Endodermal cell (in vitro differentiated cells): ENCODE measurements around the gene PUS10. TPM values are rescaled to one million over a fixed set of nuclear protein-coding genes. Genes with fewer than 3 reads are reported as not detected.

Experiments
- DNase-seq: peaks from one replicate; pipeline ENCODE4 v3.0.0-alpha.2; 2017
- H3K27ac ChIP-seq: 2 replicates; pipeline ENCODE4 v1.5.1; 2013; ENCODE audit warnings: mild to moderate bottlenecking, low read depth, low read length, moderate library complexity
- H3K27me3 ChIP-seq: 2 replicates; pipeline ENCODE4 v1.6.1; 2013; ENCODE audit warnings: mild to moderate bottlenecking, low read length, moderate library complexity; ENCODE audit not compliant: insufficient read depth, control insufficient read depth, poor library complexity, severe bottlenecking
- H3K36me3 ChIP-seq: 2 replicates; pipeline ENCODE4 v1.7.0; 2013; ENCODE audit warnings: mild to moderate bottlenecking, low read length, moderate library complexity; ENCODE audit not compliant: control insufficient read depth, insufficient read depth
- H3K4me1 ChIP-seq: one replicate; pipeline ENCODE4 v1.7.0; 2013; ENCODE audit warnings: low read length; ENCODE audit not compliant: control insufficient read depth, insufficient read depth
- H3K4me3 ChIP-seq: 2 replicates; pipeline ENCODE4 v1.5.1; 2013; ENCODE audit warnings: mild to moderate bottlenecking, low read length, moderate library complexity
- H3K9ac ChIP-seq: 2 replicates; pipeline ENCODE4 v1.6.1; 2013; ENCODE audit warnings: mild to moderate bottlenecking, low read length, moderate library complexity; ENCODE audit not compliant: poor library complexity, severe bottlenecking; ENCODE audit errors: extremely low read depth
- H3K9me3 ChIP-seq: 2 replicates; pipeline ENCODE4 v1.6.1; 2013; ENCODE audit warnings: mild to moderate bottlenecking, low read length, moderate library complexity; ENCODE audit not compliant: control insufficient read depth
- H3K27ac Mint-ChIP-seq: 2 replicates; pipeline ENCODE4 v1.8.0; 2020; ENCODE audit warnings: mixed read lengths
- H3K27me3 Mint-ChIP-seq: 2 replicates; pipeline ENCODE4 v1.8.0; 2021; ENCODE audit warnings: mild to moderate bottlenecking, mixed read lengths; ENCODE audit not compliant: insufficient read depth
- H3K36me3 Mint-ChIP-seq: 2 replicates; pipeline ENCODE4 v1.8.0; 2020; ENCODE audit warnings: low read depth, mixed read lengths
- H3K4me1 Mint-ChIP-seq: 2 replicates; pipeline ENCODE4 v1.8.0; 2020; ENCODE audit warnings: mixed read lengths
- H3K4me3 Mint-ChIP-seq: 2 replicates; pipeline ENCODE4 v1.8.0; 2020; ENCODE audit warnings: mild to moderate bottlenecking, moderate library complexity, mixed read lengths
- H3K9me3 Mint-ChIP-seq: 2 replicates; pipeline ENCODE4 v1.8.0; 2020; ENCODE audit warnings: mild to moderate bottlenecking, mixed read lengths
- WGBS, 2 experiments: methylation state at CpG; one replicate each; pipeline versions ENCODE4 v1.1.5 to v1.1.7; 2013; ENCODE audit warnings: missing lambda C conversion rate in 2 of 2, mixed read lengths in 1 of 2; ENCODE audit not compliant: insufficient coverage in 1 of 2, insufficient read length in 1 of 2; 5-methylcytosine and 5-hydroxymethylcytosine counted together
- total RNA-seq, 2 donors: library from RNA; stranded (reverse); fragmentation: NEBNext Ultra II Directional in 1 of 2; extraction: Animal tissue kit (Norgen Biotek cat#: 25700) in 1 of 2; gene quantifications; 2 replicates in 1 of 2; 3 replicates in 1 of 2; pipeline ENCODE4 v1.2.1, GENCODE V29; 2021
- TF ChIP-seq, protein P1 (sequence below): fragments of 200-600 bp; sonication (generic); conservative IDR thresholded peaks from 2 replicates; pipeline ENCODE4 v1.5.0; 2021; ENCODE audit warnings: antibody characterized with exemption, mild to moderate bottlenecking

PUS10 gene
- total RNA-seq, 2 donors from 2014 or later: 3.9 to 6.1 TPM

DNA sequence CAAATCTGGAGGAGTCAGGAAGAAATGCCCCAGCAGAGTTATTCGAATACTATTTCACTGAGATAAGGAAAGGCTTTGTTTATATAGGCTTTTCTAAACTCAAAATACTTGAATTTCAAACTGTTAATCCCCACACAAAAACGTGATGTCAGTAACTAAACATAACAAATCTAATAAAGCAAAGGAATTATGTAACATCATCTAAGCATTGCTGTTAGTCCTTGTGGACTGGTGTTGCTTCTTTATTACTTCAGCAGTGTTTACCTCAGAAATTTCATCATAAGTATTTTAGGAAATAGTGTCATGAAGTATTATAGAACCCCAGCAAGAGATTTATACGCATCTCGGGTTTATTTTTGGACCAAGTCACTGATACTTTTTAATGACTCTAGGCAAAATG, 27.9 kb upstream of the PUS10 start:
- Histone ChIP-seq H3K27ac (no peak overlapping the region), H3K9me3 (no peaks in the 10 kb centered on the region), H3K27me3 (no peaks in the 10 kb centered on the region), H3K4me3 (no peak overlapping the region), H3K4me1 (peaks cover 2% of the 10 kb centered on the region), H3K36me3 (peaks cover 73% of the 10 kb centered on the region), H3K9ac (no peak overlapping the region)
- Mint-ChIP-seq H3K27me3 (no peaks in the 10 kb centered on the region), H3K4me1 (peaks cover 6% of the 10 kb centered on the region), H3K9me3 (no peaks in the 10 kb centered on the region), H3K36me3 (peaks cover 37% of the 10 kb centered on the region), H3K27ac (no peak overlapping the region), H3K4me3 (no peak overlapping the region)
- TF ChIP-seq, protein P1, sequence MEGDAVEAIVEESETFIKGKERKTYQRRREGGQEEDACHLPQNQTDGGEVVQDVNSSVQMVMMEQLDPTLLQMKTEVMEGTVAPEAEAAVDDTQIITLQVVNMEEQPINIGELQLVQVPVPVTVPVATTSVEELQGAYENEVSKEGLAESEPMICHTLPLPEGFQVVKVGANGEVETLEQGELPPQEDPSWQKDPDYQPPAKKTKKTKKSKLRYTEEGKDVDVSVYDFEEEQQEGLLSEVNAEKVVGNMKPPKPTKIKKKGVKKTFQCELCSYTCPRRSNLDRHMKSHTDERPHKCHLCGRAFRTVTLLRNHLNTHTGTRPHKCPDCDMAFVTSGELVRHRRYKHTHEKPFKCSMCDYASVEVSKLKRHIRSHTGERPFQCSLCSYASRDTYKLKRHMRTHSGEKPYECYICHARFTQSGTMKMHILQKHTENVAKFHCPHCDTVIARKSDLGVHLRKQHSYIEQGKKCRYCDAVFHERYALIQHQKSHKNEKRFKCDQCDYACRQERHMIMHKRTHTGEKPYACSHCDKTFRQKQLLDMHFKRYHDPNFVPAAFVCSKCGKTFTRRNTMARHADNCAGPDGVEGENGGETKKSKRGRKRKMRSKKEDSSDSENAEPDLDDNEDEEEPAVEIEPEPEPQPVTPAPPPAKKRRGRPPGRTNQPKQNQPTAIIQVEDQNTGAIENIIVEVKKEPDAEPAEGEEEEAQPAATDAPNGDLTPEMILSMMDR: no peak
- 89 to 100% methylated on average over 2 to 4 of the region's 4 CpGs for WGBS, 2 experiments
- no peak for DNase-seq

DNA sequence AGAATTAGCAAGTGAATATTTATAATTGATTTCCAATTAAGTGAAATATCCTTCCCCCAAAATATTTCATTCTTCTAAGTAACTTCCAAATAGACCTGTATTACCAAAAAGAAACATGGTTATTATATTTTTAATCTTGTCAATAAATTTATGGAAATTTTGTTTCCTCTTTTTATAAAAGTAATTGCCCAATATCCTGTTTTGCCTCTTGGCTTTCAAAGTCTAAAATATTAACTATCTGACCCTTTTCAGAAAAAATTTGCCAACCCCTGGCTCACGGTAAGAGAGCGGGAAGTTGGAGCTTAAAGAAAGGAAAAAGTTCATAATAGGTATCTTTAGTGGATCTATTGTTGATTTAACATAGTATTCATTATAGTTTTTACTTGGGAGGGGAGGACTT, 27.2 kb upstream of the PUS10 start:
- no peak overlapping the region for H3K27ac ChIP-seq
- no peak overlapping the region for H3K4me3 Mint-ChIP-seq

DNA sequence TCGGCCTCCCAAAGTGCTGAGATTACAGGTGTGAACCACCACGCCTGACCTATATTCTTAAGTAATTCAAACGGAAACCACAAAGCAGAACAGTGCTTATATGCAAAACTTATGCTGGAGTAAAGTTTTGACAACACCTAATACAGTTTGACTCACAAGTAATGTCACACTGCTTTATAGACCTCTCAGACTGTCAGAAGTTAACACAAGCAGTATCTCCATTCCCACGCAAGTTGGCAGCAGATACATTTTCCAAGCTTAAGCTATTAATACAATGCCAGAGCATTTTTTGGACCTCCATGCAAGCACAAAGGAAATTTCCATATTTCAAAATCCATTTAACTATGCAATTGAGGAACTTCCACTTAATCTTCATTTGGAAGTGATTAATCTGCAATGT, 26.6 kb upstream of the PUS10 start:
- Mint-ChIP-seq H3K4me1 (peaks cover 6% of the 10 kb centered on the region), H3K36me3 (peaks cover 28% of the 10 kb centered on the region), H3K27me3 (no peaks in the 10 kb centered on the region), H3K27ac (no peak overlapping the region), H3K4me3 (no peak overlapping the region), H3K9me3 (peaks cover 3% of the 10 kb centered on the region)
- 93 to 97% methylated on average over 4 of the region's 4 CpGs for WGBS, 2 experiments
- Histone ChIP-seq H3K27ac (no peak overlapping the region), H3K27me3 (no peaks in the 10 kb centered on the region), H3K36me3 (peaks cover 61% of the 10 kb centered on the region), H3K9me3 (no peaks in the 10 kb centered on the region), H3K4me3 (no peak overlapping the region), H3K9ac (no peak overlapping the region), H3K4me1 (peaks cover 2% of the 10 kb centered on the region)
- no peak for DNase-seq
- TF ChIP-seq, protein P1: no peak

More for the DNA sequence above, 27.2 kb upstream of the PUS10 start:
- H3K9ac ChIP-seq: no peak overlapping the region
- H3K9me3 ChIP-seq: no peaks in the 10 kb centered on the region
- Mint-ChIP-seq H3K27me3 (no peaks in the 10 kb centered on the region), H3K9me3 (no peaks in the 10 kb centered on the region), H3K27ac (no peak overlapping the region), H3K4me1 (peaks cover 6% of the 10 kb centered on the region), H3K36me3 (peaks cover 32% of the 10 kb centered on the region)
- H3K4me3 ChIP-seq: no peak overlapping the region
- H3K27me3 ChIP-seq: no peaks in the 10 kb centered on the region
- H3K36me3 ChIP-seq: peaks cover 66% of the 10 kb centered on the region
- H3K4me1 ChIP-seq: peaks cover 2% of the 10 kb centered on the region
- no peak for DNase-seq
- 80 to 94% methylated on average over 1 to 2 of the region's 2 CpGs for WGBS, 2 experiments
- TF ChIP-seq, protein P1: no peak
